ENCODE data around the gene TMEM208.

Gene TMEM208

GRCh38 chr16:67202956-67203493, 23.9 kb upstream of the TMEM208 start:
- no peaks in the 10 kb centered on the region for H3K4me1 ChIP-seq (ENCODE audit: control insufficient read depth, low read depth, low read length)
- H2BK5ac ChIP-seq (ENCODE audit: low read length): no peak overlapping the region
- no peak overlapping the region for H4K8ac ChIP-seq (ENCODE audit: low read depth, low read length)
- no peak overlapping the region for H3K4ac ChIP-seq (ENCODE audit: low read depth, low read length)
- no peaks in the 10 kb centered on the region for H3K79me1 ChIP-seq (ENCODE audit: low read length)
- H3K18ac ChIP-seq (ENCODE audit: low read length): no peak overlapping the region
- no peak overlapping the region for H2BK120ac ChIP-seq (ENCODE audit: low read depth, low read length)
- no peak overlapping the region for H3K23ac ChIP-seq (ENCODE audit: low read length)
- no peak overlapping the region for H3K56ac ChIP-seq (ENCODE audit: low read length)
- no peaks in the 10 kb centered on the region for H3K79me2 ChIP-seq (ENCODE audit: control insufficient read depth, insufficient read depth, low read length)
- DNase-seq: no peak
- no peak overlapping the region for H4K5ac ChIP-seq (ENCODE audit: low read length)
- H2AK5ac ChIP-seq (ENCODE audit: low read length): no peak overlapping the region
- no peak overlapping the region for H2BK15ac ChIP-seq (replicated peaks; ENCODE audit: low read depth)
- no peak overlapping the region for H3K4me2 ChIP-seq (ENCODE audit: low read length)
- no peak overlapping the region for H3K4me3 ChIP-seq (ENCODE audit: low read length)
- H3K36me3 ChIP-seq (ENCODE audit: control insufficient read depth, insufficient read depth, low read length): peaks cover 1% of the 10 kb centered on the region
- H3K27ac ChIP-seq (ENCODE audit: low read depth, low read length): no peak overlapping the region
- no CpG with 5 or more reads among the region's 23 CpGs for WGBS (ENCODE audit: extremely low coverage, insufficient coverage, low lambda C conversion rate)
- no peak overlapping the region for H3K9ac ChIP-seq (ENCODE audit: low read length)
- H3K27me3 ChIP-seq (ENCODE audit: insufficient read depth, low read length, poor library complexity): no peaks in the 10 kb centered on the region

- H3K4me1 ChIP-seq (ENCODE audit: control insufficient read depth, low read depth, low read length): no peaks in the 10 kb centered on the region
- WGBS (ENCODE audit: extremely low coverage, insufficient coverage, low lambda C conversion rate): no CpG with 5 or more reads among the region's 4 CpGs
Observed at GRCh38 chr16:67204076-67204475, 22.9 kb upstream of the TMEM208 start.

GRCh38 chr16:67206129-67206837, 20.6 kb upstream of the TMEM208 start:
- no peak overlapping the region for H3K18ac ChIP-seq (ENCODE audit: low read length)
- no peak overlapping the region for H3K23ac ChIP-seq (ENCODE audit: low read length)
- H2BK15ac ChIP-seq (replicated peaks; ENCODE audit: low read depth): no peak overlapping the region
- no peak overlapping the region for H3K9ac ChIP-seq (ENCODE audit: low read length)
- H3K4ac ChIP-seq (ENCODE audit: low read depth, low read length): no peak overlapping the region
- H3K79me1 ChIP-seq (ENCODE audit: low read length): no peaks in the 10 kb centered on the region
- H4K8ac ChIP-seq (ENCODE audit: low read depth, low read length): no peak overlapping the region
- no peaks in the 10 kb centered on the region for H3K36me3 ChIP-seq (ENCODE audit: control insufficient read depth, insufficient read depth, low read length)
- no peak overlapping the region for H4K5ac ChIP-seq (ENCODE audit: low read length)
- H3K4me1 ChIP-seq (ENCODE audit: control insufficient read depth, low read depth, low read length): no peaks in the 10 kb centered on the region
- WGBS (ENCODE audit: extremely low coverage, insufficient coverage, low lambda C conversion rate): no CpG with 5 or more reads among the region's 8 CpGs
- no peak for DNase-seq
- no peak overlapping the region for H2AK5ac ChIP-seq (ENCODE audit: low read length)
- no peak overlapping the region for H2BK5ac ChIP-seq (ENCODE audit: low read length)
- H3K4me3 ChIP-seq (ENCODE audit: low read length): no peak overlapping the region
- H3K27me3 ChIP-seq (ENCODE audit: insufficient read depth, low read length, poor library complexity): no peaks in the 10 kb centered on the region
- H3K79me2 ChIP-seq (ENCODE audit: control insufficient read depth, insufficient read depth, low read length): no peaks in the 10 kb centered on the region
- H3K4me2 ChIP-seq (ENCODE audit: low read length): no peak overlapping the region
- H2BK120ac ChIP-seq (ENCODE audit: low read depth, low read length): no peak overlapping the region
- no peak overlapping the region for H3K27ac ChIP-seq (ENCODE audit: low read depth, low read length)
- H3K56ac ChIP-seq (ENCODE audit: low read length): no peak overlapping the region

More at GRCh38 chr16:67204076-67204475, 22.9 kb upstream of the TMEM208 start:
- DNase-seq: no peak
- H2BK5ac ChIP-seq (ENCODE audit: low read length): no peak overlapping the region
- H3K79me1 ChIP-seq (ENCODE audit: low read length): no peaks in the 10 kb centered on the region
- no peak overlapping the region for H3K9ac ChIP-seq (ENCODE audit: low read length)
- H3K36me3 ChIP-seq (ENCODE audit: control insufficient read depth, insufficient read depth, low read length): no peaks in the 10 kb centered on the region
- H3K4me3 ChIP-seq (ENCODE audit: low read length): no peak overlapping the region
- H4K8ac ChIP-seq (ENCODE audit: low read depth, low read length): no peak overlapping the region
- no peak overlapping the region for H2AK5ac ChIP-seq (ENCODE audit: low read length)
- H3K4ac ChIP-seq (ENCODE audit: low read depth, low read length): no peak overlapping the region
- no peaks in the 10 kb centered on the region for H3K79me2 ChIP-seq (ENCODE audit: control insufficient read depth, insufficient read depth, low read length)
- no peak overlapping the region for H2BK120ac ChIP-seq (ENCODE audit: low read depth, low read length)
- H4K5ac ChIP-seq (ENCODE audit: low read length): no peak overlapping the region
- H3K56ac ChIP-seq (ENCODE audit: low read length): no peak overlapping the region
- no peaks in the 10 kb centered on the region for H3K27me3 ChIP-seq (ENCODE audit: insufficient read depth, low read length, poor library complexity)
- no peak overlapping the region for H2BK15ac ChIP-seq (replicated peaks; ENCODE audit: low read depth)
- no peak overlapping the region for H3K4me2 ChIP-seq (ENCODE audit: low read length)
- H3K27ac ChIP-seq (ENCODE audit: low read depth, low read length): no peak overlapping the region
- no peak overlapping the region for H3K18ac ChIP-seq (ENCODE audit: low read length)
- H3K23ac ChIP-seq (ENCODE audit: low read length): no peak overlapping the region

- H3K23ac ChIP-seq (ENCODE audit: low read length): no peak overlapping the region
- no peaks in the 10 kb centered on the region for H3K79me2 ChIP-seq (ENCODE audit: control insufficient read depth, insufficient read depth, low read length)
- H3K4me1 ChIP-seq (ENCODE audit: control insufficient read depth, low read depth, low read length): no peaks in the 10 kb centered on the region
- peak; percentile 37 for DNase-seq
- no CpG with 5 or more reads among the region's 3 CpGs for WGBS (ENCODE audit: extremely low coverage, insufficient coverage, low lambda C conversion rate)
- H4K8ac ChIP-seq (ENCODE audit: low read depth, low read length): no peak overlapping the region
- no peak overlapping the region for H3K9ac ChIP-seq (ENCODE audit: low read length)
- no peak overlapping the region for H3K18ac ChIP-seq (ENCODE audit: low read length)
- no peak overlapping the region for H2BK120ac ChIP-seq (ENCODE audit: low read depth, low read length)
- H2BK5ac ChIP-seq (ENCODE audit: low read length): no peak overlapping the region
- no peak overlapping the region for H3K27ac ChIP-seq (ENCODE audit: low read depth, low read length)
- H3K4me2 ChIP-seq (ENCODE audit: low read length): no peak overlapping the region
- no peaks in the 10 kb centered on the region for H3K79me1 ChIP-seq (ENCODE audit: low read length)
- no peak overlapping the region for H3K56ac ChIP-seq (ENCODE audit: low read length)
- H3K36me3 ChIP-seq (ENCODE audit: control insufficient read depth, insufficient read depth, low read length): no peaks in the 10 kb centered on the region
- H3K4me3 ChIP-seq (ENCODE audit: low read length): no peak overlapping the region
- no peaks in the 10 kb centered on the region for H3K27me3 ChIP-seq (ENCODE audit: insufficient read depth, low read length, poor library complexity)
- no peak overlapping the region for H2AK5ac ChIP-seq (ENCODE audit: low read length)
- H4K5ac ChIP-seq (ENCODE audit: low read length): no peak overlapping the region
- no peak overlapping the region for H2BK15ac ChIP-seq (replicated peaks; ENCODE audit: low read depth)
- no peak overlapping the region for H3K4ac ChIP-seq (ENCODE audit: low read depth, low read length)
Observed at GRCh38 chr16:67206838-67207248, 20.1 kb upstream of the TMEM208 start.

GRCh38 chr16:67207249-67208091, 19.5 kb upstream of the TMEM208 start:
- Histone ChIP-seq H3K56ac (ENCODE audit: low read length) (no peak overlapping the region), H3K79me2 (ENCODE audit: control insufficient read depth, insufficient read depth, low read length) (no peaks in the 10 kb centered on the region), H4K5ac (ENCODE audit: low read length) (no peak overlapping the region), H3K79me1 (ENCODE audit: low read length) (no peaks in the 10 kb centered on the region), H3K4me3 (ENCODE audit: low read length) (no peak overlapping the region), H3K27ac (ENCODE audit: low read depth, low read length) (no peak overlapping the region), H3K9ac (ENCODE audit: low read length) (no peak overlapping the region), H3K18ac (ENCODE audit: low read length) (no peak overlapping the region), H3K4ac (ENCODE audit: low read depth, low read length) (no peak overlapping the region), H4K8ac (ENCODE audit: low read depth, low read length) (no peak overlapping the region), H3K36me3 (ENCODE audit: control insufficient read depth, insufficient read depth, low read length) (no peaks in the 10 kb centered on the region), H2BK15ac (replicated peaks; ENCODE audit: low read depth) (no peak overlapping the region), H2BK5ac (ENCODE audit: low read length) (no peak overlapping the region), H3K23ac (ENCODE audit: low read length) (no peak overlapping the region), H2BK120ac (ENCODE audit: low read depth, low read length) (no peak overlapping the region), H3K27me3 (ENCODE audit: insufficient read depth, low read length, poor library complexity) (no peaks in the 10 kb centered on the region), H2AK5ac (ENCODE audit: low read length) (no peak overlapping the region), H3K4me2 (ENCODE audit: low read length) (no peak overlapping the region), H3K4me1 (ENCODE audit: control insufficient read depth, low read depth, low read length) (no peaks in the 10 kb centered on the region)
- no peak for DNase-seq
- no CpG with 5 or more reads among the region's 21 CpGs for WGBS (ENCODE audit: extremely low coverage, insufficient coverage, low lambda C conversion rate)
